Activated CD8-positive, alpha-beta T cell treated with anti-CD3 and anti-CD28 coated beads for 36 hours (primary cell): Measurements from ENCODE around the gene UHRF1. TPM values are rescaled to one million over a fixed set of nuclear protein-coding genes. Genes with fewer than 3 reads are reported as not detected.
"Not testable (repeated sequence)": the region's sequence is repeated elsewhere in the genome, so short reads cannot be mapped to it uniquely, and the experiment has no call there.

Experiments used
- ATAC-seq: fragments of 200-7000 bp; cut with Tn5 transposase; one replicate; pipeline ENCODE4 v1.10.0; 2021; ENCODE audit warnings: mild to moderate bottlenecking, moderate library complexity
- CTCF ChIA-PET: fragments of 350-600 bp; sonication (Branson Sonifier 250); formaldehyde crosslinking; loops from one replicate; lab custom pipeline; 2021; ENCODE audit warnings: antibody characterized with exemption; lab: Charles Lee
- POLR2A ChIA-PET: fragments of 350-600 bp; sonication (Branson Sonifier 250); formaldehyde crosslinking; loops from one replicate; lab custom pipeline; 2021; ENCODE audit warnings: antibody characterized with exemption; lab: Charles Lee
- DNase-seq: peaks from one replicate; pipeline ENCODE4 v3.0.0-alpha.2; 2020
- H3K27ac Mint-ChIP-seq: one replicate; pipeline ENCODE4 v1.8.0; 2021; ENCODE audit warnings: mild to moderate bottlenecking, mixed read lengths
- H3K27me3 Mint-ChIP-seq: one replicate; pipeline ENCODE4 v1.8.0; 2021; ENCODE audit warnings: mixed read lengths
- H3K36me3 Mint-ChIP-seq: one replicate; pipeline ENCODE4 v1.8.0; 2021; ENCODE audit warnings: low read depth, mixed read lengths
- H3K4me1 Mint-ChIP-seq: one replicate; pipeline ENCODE4 v1.8.0; 2021; ENCODE audit warnings: low read depth, mixed read lengths
- H3K4me3 Mint-ChIP-seq: one replicate; pipeline ENCODE4 v1.8.0; 2021; ENCODE audit warnings: mild to moderate bottlenecking, moderate library complexity, mixed read lengths
- H3K9me3 Mint-ChIP-seq: one replicate; pipeline ENCODE4 v1.8.0; 2021; ENCODE audit warnings: mixed read lengths
- intact Hi-C: fragments of 100-400 bp; cut with micrococcal nuclease; formaldehyde crosslinking; loops from one replicate; pipeline ENCODE4 v1.10.0; 2022
- total RNA-seq, 2 experiments: library from RNA; stranded (reverse); gene quantifications; one replicate each; pipeline ENCODE4 v1.2.3, GENCODE V29; 2021
- TF ChIP-seq, protein P1 (sequence below): fragments of 200-600 bp; IDR thresholded peaks from one replicate; pipeline ENCODE4 v1.8.0; 2022; ENCODE audit warnings: antibody characterized with exemption, mild to moderate bottlenecking

UHRF1 gene
- total RNA-seq, 2 experiments from 2014 or later = 173 to 175 TPM

DNA sequence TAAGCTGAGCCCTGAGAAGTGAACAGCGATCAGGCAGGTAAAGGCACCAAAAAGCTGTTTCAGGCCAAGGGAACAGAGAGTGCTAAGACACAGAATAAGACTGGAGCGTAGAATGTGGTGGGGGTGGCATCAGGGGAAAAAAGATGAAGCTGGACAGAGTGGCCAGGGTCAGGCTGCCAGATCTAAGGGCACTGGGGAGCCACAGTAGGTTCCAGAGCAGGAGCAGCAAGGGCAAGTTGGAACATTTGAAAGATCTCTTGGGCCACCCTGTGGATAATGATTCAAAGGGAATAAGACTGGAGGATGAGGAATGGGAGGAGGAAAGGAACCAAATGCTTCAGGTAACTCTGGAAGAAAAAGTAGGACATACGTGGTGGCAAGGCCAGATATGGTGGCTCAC, 35.4 kb upstream of the UHRF1 start:
- DNase-seq = no peak
- POLR2A ChIA-PET = interaction anchor here (8.6 kb wide), 1 partner anchor 41 kb away, joined by 82 read pairs; no protein-coding TSS in a partner anchor
- no peak for ATAC-seq

DNA sequence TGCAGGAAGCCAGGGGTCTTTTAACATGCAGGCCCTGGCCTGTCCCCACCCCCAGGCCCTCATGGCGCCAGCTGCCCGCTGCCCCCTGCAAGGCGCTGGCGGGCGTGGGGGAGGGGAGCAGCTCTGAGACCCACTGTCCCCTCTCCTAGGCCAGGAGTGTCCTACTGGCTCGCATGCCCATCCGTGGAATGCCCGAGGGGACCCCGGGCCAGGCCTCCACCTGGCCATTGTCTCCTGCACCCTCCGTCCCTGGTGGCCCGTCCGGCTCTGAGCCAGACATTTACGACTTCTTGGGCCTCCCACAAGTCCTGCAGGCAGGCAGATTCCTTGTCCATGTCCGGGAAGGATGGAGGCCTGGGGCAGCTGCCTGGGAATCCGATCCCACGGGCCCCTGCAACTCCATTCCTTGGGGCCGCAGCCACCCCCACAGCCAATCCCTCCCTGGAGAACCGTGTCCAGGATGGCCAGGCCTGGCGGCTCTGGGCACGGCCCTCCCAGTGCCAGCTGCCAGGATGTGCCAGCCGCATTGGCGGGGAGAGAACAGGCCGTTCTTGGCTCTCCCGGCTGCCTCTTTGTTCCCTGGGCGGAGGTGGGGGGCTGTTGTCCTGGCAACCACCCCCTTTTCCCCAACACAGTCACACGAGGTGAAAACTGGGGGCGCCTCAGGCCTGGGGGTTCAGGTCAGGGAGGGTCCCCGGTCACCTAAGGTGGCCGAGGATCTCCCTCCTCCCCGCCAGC, 31.4 kb upstream of the UHRF1 start:
- Mint-ChIP-seq H3K27ac (no peak overlapping the region), H3K4me3 (no peak overlapping the region), H3K4me1 (peaks cover 6% of the 10 kb centered on the region), H3K36me3 (no peaks in the 10 kb centered on the region), H3K9me3 (no peaks in the 10 kb centered on the region), H3K27me3 (no peaks in the 10 kb centered on the region)
- no peak for DNase-seq
- TF ChIP-seq, protein P1, sequence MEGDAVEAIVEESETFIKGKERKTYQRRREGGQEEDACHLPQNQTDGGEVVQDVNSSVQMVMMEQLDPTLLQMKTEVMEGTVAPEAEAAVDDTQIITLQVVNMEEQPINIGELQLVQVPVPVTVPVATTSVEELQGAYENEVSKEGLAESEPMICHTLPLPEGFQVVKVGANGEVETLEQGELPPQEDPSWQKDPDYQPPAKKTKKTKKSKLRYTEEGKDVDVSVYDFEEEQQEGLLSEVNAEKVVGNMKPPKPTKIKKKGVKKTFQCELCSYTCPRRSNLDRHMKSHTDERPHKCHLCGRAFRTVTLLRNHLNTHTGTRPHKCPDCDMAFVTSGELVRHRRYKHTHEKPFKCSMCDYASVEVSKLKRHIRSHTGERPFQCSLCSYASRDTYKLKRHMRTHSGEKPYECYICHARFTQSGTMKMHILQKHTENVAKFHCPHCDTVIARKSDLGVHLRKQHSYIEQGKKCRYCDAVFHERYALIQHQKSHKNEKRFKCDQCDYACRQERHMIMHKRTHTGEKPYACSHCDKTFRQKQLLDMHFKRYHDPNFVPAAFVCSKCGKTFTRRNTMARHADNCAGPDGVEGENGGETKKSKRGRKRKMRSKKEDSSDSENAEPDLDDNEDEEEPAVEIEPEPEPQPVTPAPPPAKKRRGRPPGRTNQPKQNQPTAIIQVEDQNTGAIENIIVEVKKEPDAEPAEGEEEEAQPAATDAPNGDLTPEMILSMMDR = no peak
- CTCF ChIA-PET = interaction anchor here (1.2 to 1.4 kb wide), 2 partner anchors 14 to 152 kb away, joined by 3 read pairs; no protein-coding TSS in a partner anchor
- intact Hi-C loops = no loop called here
- POLR2A ChIA-PET = interaction anchor here (1.8 kb wide), 1 partner anchor 34 kb away, joined by 7 read pairs; no protein-coding TSS in a partner anchor
- peak; percentile 28 for ATAC-seq

More for the DNA sequence above, 35.4 kb upstream of the UHRF1 start:
- H3K36me3 Mint-ChIP-seq = no peaks in the 10 kb centered on the region
- intact Hi-C loops = loop anchor here (5.0 kb wide), 2 partner anchors 38 to 158 kb away; no protein-coding TSS in a partner anchor
- H3K9me3 Mint-ChIP-seq = no peaks in the 10 kb centered on the region
- H3K27me3 Mint-ChIP-seq = peaks cover 2% of the 10 kb centered on the region
- no peak overlapping the region for H3K27ac Mint-ChIP-seq
- H3K4me1 Mint-ChIP-seq = peaks cover 17% of the 10 kb centered on the region
- TF ChIP-seq, protein P1 = no peak
- CTCF ChIA-PET = interaction anchor here (1.1 to 8.5 kb wide), 9 partner anchors 18 to 225 kb away, joined by 3 to 110 read pairs (median 4); no protein-coding TSS in a partner anchor
- H3K4me3 Mint-ChIP-seq = no peak overlapping the region

DNA sequence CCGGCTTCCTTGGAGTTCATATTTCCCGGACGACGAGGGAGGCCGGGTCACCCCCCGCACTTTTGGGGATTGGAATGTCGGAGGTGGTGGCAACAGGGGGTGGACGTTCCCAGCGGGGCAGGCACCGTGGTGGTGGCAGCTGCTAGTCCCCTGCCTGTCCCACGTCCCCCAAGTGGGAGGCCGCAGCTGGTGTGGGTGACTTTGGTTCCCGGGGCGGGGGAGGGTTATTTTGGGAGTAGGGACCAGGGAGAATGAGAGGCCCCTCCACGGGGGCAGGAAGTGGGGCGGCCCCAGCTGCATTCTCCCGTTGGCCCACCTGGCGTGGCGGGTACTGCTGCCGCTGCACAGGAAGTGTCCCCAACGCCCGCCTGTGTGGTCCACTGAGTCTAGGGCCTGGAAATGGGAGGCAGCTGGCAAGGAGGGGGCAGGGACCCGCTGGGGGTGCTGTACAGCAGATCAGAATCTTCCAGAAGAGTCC, 30.8 kb upstream of the UHRF1 start:
- CTCF ChIA-PET = interaction anchor here (1.2 to 1.4 kb wide), 2 partner anchors 14 to 152 kb away, joined by 3 read pairs; no protein-coding TSS in a partner anchor
- H3K27me3 Mint-ChIP-seq = no peaks in the 10 kb centered on the region
- POLR2A ChIA-PET = interaction anchor here (0.6 to 1.8 kb wide), 3 partner anchors 33 to 889 kb away, joined by 3 to 7 read pairs (median 3); no protein-coding TSS in a partner anchor
- peak overlapping the region; percentile 42 for H3K27ac Mint-ChIP-seq
- TF ChIP-seq, protein P1 = no peak
- ATAC-seq (peak; percentile 79), DNase-seq (peak; percentile 48)
- intact Hi-C loops = no loop called here
- peaks cover 6% of the 10 kb centered on the region for H3K4me1 Mint-ChIP-seq
- peak overlapping the region; percentile 10 for H3K4me3 Mint-ChIP-seq
- H3K36me3 Mint-ChIP-seq = no peaks in the 10 kb centered on the region
- H3K9me3 Mint-ChIP-seq = no peaks in the 10 kb centered on the region

DNA sequence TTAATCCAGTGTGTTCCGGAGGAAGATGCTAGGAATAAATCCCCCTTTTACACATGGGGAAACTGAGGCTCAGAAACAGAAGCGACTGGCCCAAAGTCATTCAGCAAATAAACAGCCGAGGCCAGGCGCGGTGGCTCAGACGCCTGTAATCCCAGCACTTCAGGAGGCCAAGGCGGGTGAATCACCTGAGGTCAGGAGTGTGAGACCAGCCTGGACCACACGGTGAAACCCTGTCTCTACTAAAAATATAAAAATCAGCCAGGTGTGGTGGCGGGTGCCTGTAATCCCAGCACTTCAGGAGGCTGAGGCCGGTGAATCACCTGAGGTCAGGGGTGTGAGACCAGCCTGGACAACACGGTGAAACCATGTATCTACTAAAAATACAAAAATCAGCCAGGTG, 30.3 kb upstream of the UHRF1 start:
- peaks cover 8% of the 10 kb centered on the region for H3K4me1 Mint-ChIP-seq
- peak overlapping the region; percentile 10 for H3K4me3 Mint-ChIP-seq
- POLR2A ChIA-PET = interaction anchor here (0.6 to 1.8 kb wide), 5 partner anchors 12 to 889 kb away, joined by 3 to 7 read pairs (median 3); partner anchors contain the start of gene PLIN3

DNA sequence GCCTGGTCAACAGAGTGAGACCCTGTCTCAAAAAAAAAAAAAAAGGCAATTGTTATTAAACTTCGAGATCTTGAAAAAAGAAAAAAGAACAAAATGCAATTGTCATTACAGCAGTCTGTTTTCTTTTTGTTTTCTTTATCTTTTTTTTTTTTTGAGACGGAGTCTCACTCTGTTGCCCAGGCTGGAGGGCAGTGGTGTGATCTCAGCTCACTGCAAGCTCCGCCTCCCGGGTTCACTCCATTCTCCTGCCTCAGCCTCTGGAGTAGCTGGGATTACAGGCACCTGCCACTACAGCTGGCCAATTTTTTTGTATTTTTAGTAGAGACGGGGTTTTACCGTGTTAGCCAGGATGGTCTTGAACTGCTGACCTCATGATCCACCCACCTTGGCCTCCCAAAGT, 26.4 kb upstream of the UHRF1 start:
- H3K27me3 Mint-ChIP-seq, ATAC-seq, DNase-seq, intact Hi-C loops, H3K4me1 Mint-ChIP-seq, H3K36me3 Mint-ChIP-seq, H3K27ac Mint-ChIP-seq, H3K4me3 Mint-ChIP-seq, H3K9me3 Mint-ChIP-seq, POLR2A ChIA-PET: not testable (repeated sequence)
- CTCF ChIA-PET = interaction anchor here (1.2 kb wide), 1 partner anchor 74 kb away, joined by 3 read pairs; no protein-coding TSS in a partner anchor

More for the DNA sequence above, 30.3 kb upstream of the UHRF1 start:
- DNase-seq (no peak), ATAC-seq (no peak)
- CTCF ChIA-PET = interaction anchor here (1.4 kb wide), 1 partner anchor 151 kb away, joined by 3 read pairs; no protein-coding TSS in a partner anchor
- no peaks in the 10 kb centered on the region for H3K36me3 Mint-ChIP-seq
- H3K27ac Mint-ChIP-seq = peak overlapping the region; percentile 42
- intact Hi-C loops = no loop called here
- H3K27me3 Mint-ChIP-seq = no peaks in the 10 kb centered on the region
- TF ChIP-seq, protein P1 = no peak
- no peaks in the 10 kb centered on the region for H3K9me3 Mint-ChIP-seq

DNA sequence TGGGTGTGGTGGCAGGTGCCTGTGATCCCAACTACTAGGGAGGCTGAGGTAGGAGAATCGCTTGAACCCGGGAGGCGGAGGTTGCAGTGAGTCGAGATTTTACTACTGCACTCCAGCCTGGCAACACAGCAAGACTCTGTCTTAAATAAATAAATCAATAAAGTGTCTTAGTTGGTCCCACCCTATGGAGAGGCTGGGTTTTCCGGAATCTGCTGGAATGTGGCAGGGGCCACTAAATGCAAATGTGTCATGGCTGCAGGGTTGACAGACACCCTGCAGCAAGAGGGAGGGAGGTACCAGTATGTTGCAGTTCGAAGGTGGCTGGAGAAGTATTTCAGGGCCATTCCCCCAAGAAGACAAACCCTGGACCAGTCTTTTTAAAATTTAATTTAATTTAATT, 24.3 kb upstream of the UHRF1 start:
- POLR2A ChIA-PET = interaction anchor here (1.0 kb wide), 1 partner anchor 18 kb away, joined by 3 read pairs; no protein-coding TSS in a partner anchor
- CTCF ChIA-PET, H3K27ac Mint-ChIP-seq, H3K4me1 Mint-ChIP-seq, H3K27me3 Mint-ChIP-seq, H3K9me3 Mint-ChIP-seq, H3K36me3 Mint-ChIP-seq, ATAC-seq, DNase-seq, H3K4me3 Mint-ChIP-seq, intact Hi-C loops: not testable (repeated sequence)

DNA sequence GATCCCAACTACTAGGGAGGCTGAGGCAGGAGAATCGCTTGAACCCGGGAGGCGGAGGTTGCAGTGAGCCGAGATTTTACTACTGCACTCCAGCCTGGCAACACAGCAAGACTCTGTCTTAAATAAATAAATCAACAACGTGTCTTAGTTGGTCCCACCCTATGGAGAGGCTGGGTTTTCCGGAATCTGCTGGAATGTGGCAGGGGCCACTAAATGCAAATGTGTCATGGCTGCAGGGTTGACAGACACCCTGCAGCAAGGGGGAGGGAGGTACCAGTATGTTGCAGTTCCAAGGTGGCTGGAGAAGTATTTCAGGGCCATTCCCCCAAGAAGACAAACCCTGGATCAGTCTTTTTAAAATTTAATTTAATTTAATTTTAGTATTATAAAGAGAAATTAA, 21.5 kb upstream of the UHRF1 start:
- H3K27me3 Mint-ChIP-seq, intact Hi-C loops, H3K9me3 Mint-ChIP-seq, H3K36me3 Mint-ChIP-seq, H3K4me1 Mint-ChIP-seq, H3K27ac Mint-ChIP-seq, CTCF ChIA-PET, ATAC-seq, DNase-seq, H3K4me3 Mint-ChIP-seq, POLR2A ChIA-PET: not testable (repeated sequence)
